ENCODE measurements around the gene APBB3. TPM values are rescaled to one million over a fixed set of nuclear protein-coding genes. Genes with fewer than 3 reads are reported as not detected.
"Not testable (repeated sequence)": the region's sequence is repeated elsewhere in the genome, so short reads cannot be mapped to it uniquely, and the experiment has no call there.

Gene APBB3
- total RNA-seq, 1 donor from 2014 or later: 61.4 TPM

- Mint-ChIP-seq H3K4me3 (no peak overlapping the region), H3K36me3 (no peaks in the 10 kb centered on the region), H3K27me3 (peaks cover 3% of the 10 kb centered on the region), H3K9me3 (no peaks in the 10 kb centered on the region), H3K27ac (no peak overlapping the region), H3K4me1 (ENCODE audit: unreplicated experiment) (no peaks in the 10 kb centered on the region)
- TF ChIP-seq CTCF (conservative IDR thresholded peaks at IDR 0.05): no peak
- no peak for DNase-seq (ENCODE audit: extremely low spot score, unreplicated experiment)
Observed at GRCh38 chr5:140605879-140606278, 41.5 kb upstream of the APBB3 start.

- Mint-ChIP-seq H3K9me3 (no peaks in the 10 kb centered on the region), H3K27me3 (peaks cover 1% of the 10 kb centered on the region), H3K4me1 (ENCODE audit: unreplicated experiment) (no peaks in the 10 kb centered on the region), H3K36me3 (no peaks in the 10 kb centered on the region), H3K4me3 (no peak overlapping the region), H3K27ac (no peak overlapping the region)
- DNase-seq (ENCODE audit: extremely low spot score, unreplicated experiment): no peak
- no peak for TF ChIP-seq CTCF (conservative IDR thresholded peaks at IDR 0.05)
Observed at GRCh38 chr5:140603734-140604133, 39.3 kb upstream of the APBB3 start.

- H3K9me3 Mint-ChIP-seq; H3K4me1 Mint-ChIP-seq (ENCODE audit: unreplicated experiment); DNase-seq (ENCODE audit: extremely low spot score, unreplicated experiment); H3K27me3 Mint-ChIP-seq; H3K27ac Mint-ChIP-seq; H3K36me3 Mint-ChIP-seq; H3K4me3 Mint-ChIP-seq: not testable (repeated sequence)
Observed at GRCh38 chr5:140603446-140603698, 39.0 kb upstream of the APBB3 start.

- H3K27me3 Mint-ChIP-seq: no peaks in the 10 kb centered on the region
- no peaks in the 10 kb centered on the region for H3K36me3 Mint-ChIP-seq
- no peaks in the 10 kb centered on the region for H3K4me1 Mint-ChIP-seq (ENCODE audit: unreplicated experiment)
- no peak for TF ChIP-seq CTCF (conservative IDR thresholded peaks at IDR 0.05)
- no peak for DNase-seq (ENCODE audit: extremely low spot score, unreplicated experiment)
- no peaks in the 10 kb centered on the region for H3K9me3 Mint-ChIP-seq
- H3K27ac Mint-ChIP-seq: no peak overlapping the region
- H3K4me3 Mint-ChIP-seq: no peak overlapping the region
Observed at GRCh38 chr5:140602147-140602546, 37.7 kb upstream of the APBB3 start.

GRCh38 chr5:140600096-140600495 lies 35.7 kb upstream of the APBB3 start:
- H3K4me3 Mint-ChIP-seq: no peak overlapping the region
- no peaks in the 10 kb centered on the region for H3K9me3 Mint-ChIP-seq
- H3K36me3 Mint-ChIP-seq: no peaks in the 10 kb centered on the region
- no peaks in the 10 kb centered on the region for H3K27me3 Mint-ChIP-seq
- TF ChIP-seq CTCF (conservative IDR thresholded peaks at IDR 0.05): no peak
- H3K4me1 Mint-ChIP-seq (ENCODE audit: unreplicated experiment): no peaks in the 10 kb centered on the region
- H3K27ac Mint-ChIP-seq: no peak overlapping the region
- no peak for DNase-seq (ENCODE audit: extremely low spot score, unreplicated experiment)

- Mint-ChIP-seq H3K27me3 (no peaks in the 10 kb centered on the region), H3K9me3 (no peaks in the 10 kb centered on the region), H3K4me3 (no peak overlapping the region), H3K4me1 (ENCODE audit: unreplicated experiment) (no peaks in the 10 kb centered on the region), H3K27ac (no peak overlapping the region), H3K36me3 (no peaks in the 10 kb centered on the region)
- TF ChIP-seq CTCF (conservative IDR thresholded peaks at IDR 0.05): no peak
- no peak for DNase-seq (ENCODE audit: extremely low spot score, unreplicated experiment)
Observed at GRCh38 chr5:140598836-140599235, 34.4 kb upstream of the APBB3 start.
